Gastrocnemius medialis (tissue), 4 donors: ENCODE data around the gene PJVK. TPM values are rescaled to one million over a fixed set of nuclear protein-coding genes. Genes with fewer than 3 reads are reported as not detected.

Source experiments
- ATAC-seq, 2 donors: fragments of 150-250 bp; one replicate each; pipeline ENCODE4 v1.9.1; 2016
- DNase-seq, 2 donors: peaks; one replicate each; pipeline ENCODE4 v3.0.0-alpha.2; 2019
- H3K27ac ChIP-seq, 4 donors: fragments of 200-600 bp; sonication (generic); 1 replicate in 1 of 4; 2 replicates in 3 of 4; pipeline ENCODE4 v1.5.1; 2016 to 2018; ENCODE audit warnings: mild to moderate bottlenecking in 2 of 4, moderate library complexity in 1 of 4
- H3K27me3 ChIP-seq, 3 donors: fragments of 200-600 bp; sonication (generic) in 2 of 3; 1 replicate in 1 of 3; 2 replicates in 2 of 3; pipeline versions ENCODE4 v1.5.1 to v1.6.0; 2016 to 2019; ENCODE audit warnings: mild to moderate bottlenecking in 1 of 3, moderate library complexity in 1 of 3
- H3K36me3 ChIP-seq, 2 donors: fragments of 200-600 bp; sonication (generic) in 1 of 2; one replicate each; pipeline ENCODE4 v1.5.1; 2017 to 2018
- H3K4me1 ChIP-seq, 2 donors: fragments of 200-600 bp; sonication (generic) in 1 of 2; one replicate each; pipeline ENCODE4 v1.5.1; 2016 to 2017; ENCODE audit warnings: mild to moderate bottlenecking in 2 of 2
- H3K4me3 ChIP-seq, 4 donors: fragments of 200-600 bp; sonication (generic) in 3 of 4; 1 replicate in 1 of 4; 2 replicates in 3 of 4; pipeline ENCODE4 v1.5.1; 2016 to 2019; ENCODE audit warnings: mild to moderate bottlenecking in 2 of 4
- H3K9me3 ChIP-seq, 3 donors: fragments of 200-600 bp; sonication (generic) in 2 of 3; 1 replicate in 1 of 3; 2 replicates in 2 of 3; pipeline ENCODE4 v1.5.1; 2016 to 2019
- CTCF ChIP-seq, 5 experiments: fragments of 450-650 bp in 3 of 5; fragments of 200-600 bp in 2 of 5; sonication (generic) in 2 of 5; IDR thresholded peaks in 4 of 5; conservative IDR thresholded peaks in 1 of 5; 1 replicate in 4 of 5; 2 replicates in 1 of 5; pipeline ENCODE4 v1.5.1; 2016 to 2019; ENCODE audit warnings: antibody characterized with exemption in 5 of 5, mild to moderate bottlenecking in 3 of 5, moderate library complexity in 3 of 5
- POLR2A ChIP-seq, 2 donors: fragments of 450-650 bp; IDR thresholded peaks; one replicate each; pipeline ENCODE4 v1.6.1; 2017; ENCODE audit warnings: antibody characterized with exemption in 2 of 2, mild to moderate bottlenecking in 2 of 2, moderate library complexity in 2 of 2
- in situ Hi-C, 4 donors: fragments of 200-750 bp; cut with MboI; loops; one replicate each; pipeline versions ENCODE4 v1.15.0 to v1.8.0; 2017; ENCODE audit warnings: low sequenced_read_pairs in 4 of 4
- intact Hi-C: fragments of 100-400 bp; cut with DNase I; formaldehyde crosslinking; loops from one replicate; pipeline ENCODE4 v1.15.1; 2023; ENCODE audit warnings: low total_unique reads
- total RNA-seq, 4 donors: library from RNA; depleted of rRNA; stranded (reverse); fragments of >200 nt; gene quantifications; one replicate each; pipeline versions ENCODE4 v1.1.0 to v1.2.3, GENCODE V29; 2016

The PJVK gene, protein sequence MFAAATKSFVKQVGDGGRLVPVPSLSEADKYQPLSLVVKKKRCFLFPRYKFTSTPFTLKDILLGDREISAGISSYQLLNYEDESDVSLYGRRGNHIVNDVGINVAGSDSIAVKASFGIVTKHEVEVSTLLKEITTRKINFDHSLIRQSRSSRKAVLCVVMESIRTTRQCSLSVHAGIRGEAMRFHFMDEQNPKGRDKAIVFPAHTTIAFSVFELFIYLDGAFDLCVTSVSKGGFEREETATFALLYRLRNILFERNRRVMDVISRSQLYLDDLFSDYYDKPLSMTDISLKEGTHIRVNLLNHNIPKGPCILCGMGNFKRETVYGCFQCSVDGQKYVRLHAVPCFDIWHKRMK
- total RNA-seq: 1 to 10 TPM in 2 of 4 donors, under 1 TPM in 2; 0.16 to 3.9 (median 1.0) TPM

DNA sequence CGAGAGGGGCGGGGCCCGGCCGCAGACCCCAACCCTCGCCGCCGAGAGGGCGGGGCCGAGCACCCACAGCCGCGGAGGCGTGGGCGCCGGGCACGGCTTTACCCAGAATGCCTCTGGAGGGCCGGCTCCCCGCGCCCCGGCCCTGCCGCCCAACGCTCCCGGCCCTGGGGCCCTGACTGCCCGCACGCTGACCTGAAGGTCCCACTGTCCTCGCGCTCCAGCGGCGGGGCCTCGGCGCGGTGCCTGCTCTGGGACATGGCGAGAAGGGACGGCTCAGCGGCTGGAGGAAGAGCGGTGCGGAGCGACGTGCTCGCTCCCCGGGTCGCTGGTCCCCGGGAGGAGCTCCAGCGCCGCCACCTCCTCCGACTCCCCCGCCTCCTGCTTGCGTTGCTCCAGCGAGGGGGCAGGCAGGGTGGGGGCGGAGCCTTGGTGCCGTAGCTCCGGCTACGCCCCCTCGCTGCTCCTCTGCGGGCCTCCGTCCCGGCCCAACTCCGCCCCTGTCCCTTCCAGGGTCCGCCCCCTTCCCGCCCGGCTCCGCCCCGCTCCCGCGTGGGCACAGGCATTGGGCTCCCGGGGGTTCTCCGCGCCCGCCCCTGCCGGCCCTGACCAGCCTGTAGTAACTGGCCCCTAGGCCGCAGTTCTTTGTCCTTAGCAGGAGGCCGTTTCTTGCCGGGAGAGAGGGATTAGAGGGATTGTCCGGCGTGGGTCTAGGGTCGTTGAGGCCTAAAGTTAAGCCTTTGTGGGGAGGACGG, at the start of gene PJVK, which contains the start of gene PRKRA:
Gene PJVK, plus strand, starts transcription at position 605 of the 752 bp plus-strand sequence. CDS start 2,032 bp downstream, outside the sequence.
Gene PRKRA, minus strand, starts transcription at position 402 of the 752 bp plus-strand sequence. Its CDS starts 145 bp downstream, at position 257.
- intact Hi-C loops: loop anchor here (1.0 to 2.0 kb wide), 2 partner anchors 29 to 36 kb away; partner anchors contain the start of gene PLEKHA3
- in situ Hi-C loops: no loop called here
- peak within 1 kb of the TSS; percentile 88 to 100 (median 98) for H3K27ac ChIP-seq
- H3K9me3 ChIP-seq: no peaks in the 10 kb centered on the region
- peaks cover 26 to 27% of the 10 kb centered on the region in 2 donors for H3K4me1 ChIP-seq
- no peaks in the 10 kb centered on the region for H3K27me3 ChIP-seq
- peak within 1 kb of the TSS; percentile 69 to 97 (median 90) for H3K4me3 ChIP-seq
- DNase-seq (peak; percentile 96 to 97), ATAC-seq (peak; percentile 82 to 84)
- peaks cover 0 to 27% of the 10 kb centered on the region in 2 donors for H3K36me3 ChIP-seq
- TF ChIP-seq POLR2A (IDR thresholded peaks at IDR 0.05) (peak; percentile 97), CTCF (IDR thresholded peaks at IDR 0.05 in 4 of 5, conservative IDR thresholded peaks at IDR 0.05 in 1 of 5) (peak in 1 of 5 experiments; percentile 17)

DNA sequence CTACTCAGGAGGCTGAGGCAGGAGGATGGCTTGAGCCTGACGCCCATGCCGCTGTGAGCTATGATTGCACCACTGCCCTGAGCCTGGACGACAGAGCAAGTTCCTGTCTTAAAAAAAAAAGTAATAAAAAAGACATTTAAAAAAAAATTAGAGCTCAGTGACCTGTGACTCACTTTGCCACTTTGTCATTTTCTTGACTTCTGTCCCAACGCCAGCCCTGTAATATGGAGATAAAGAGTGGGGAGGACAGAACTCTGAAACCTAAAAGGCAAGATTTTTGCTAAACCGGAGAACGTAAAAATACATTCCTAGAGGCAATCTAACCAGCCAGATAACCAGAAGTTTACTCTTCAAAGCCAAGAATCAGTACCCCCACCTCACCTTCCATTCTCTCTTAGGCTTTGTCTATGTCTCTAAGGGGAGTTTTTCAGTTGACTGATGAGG, 49.2 kb upstream of the PJVK start:
- no peak for DNase-seq
- in situ Hi-C loops: no loop called here
- no peak overlapping the region for H3K4me3 ChIP-seq
- TF ChIP-seq POLR2A (IDR thresholded peaks at IDR 0.05) (no peak), CTCF (IDR thresholded peaks at IDR 0.05 in 4 of 5, conservative IDR thresholded peaks at IDR 0.05 in 1 of 5) (no peak)
- no peaks in the 10 kb centered on the region for H3K36me3 ChIP-seq
- no peaks in the 10 kb centered on the region for H3K9me3 ChIP-seq
- intact Hi-C loops: no loop called here
- H3K4me1 ChIP-seq: no peaks in the 10 kb centered on the region
- ATAC-seq: no peak
- H3K27me3 ChIP-seq: no peaks in the 10 kb centered on the region
- no peak overlapping the region for H3K27ac ChIP-seq

DNA sequence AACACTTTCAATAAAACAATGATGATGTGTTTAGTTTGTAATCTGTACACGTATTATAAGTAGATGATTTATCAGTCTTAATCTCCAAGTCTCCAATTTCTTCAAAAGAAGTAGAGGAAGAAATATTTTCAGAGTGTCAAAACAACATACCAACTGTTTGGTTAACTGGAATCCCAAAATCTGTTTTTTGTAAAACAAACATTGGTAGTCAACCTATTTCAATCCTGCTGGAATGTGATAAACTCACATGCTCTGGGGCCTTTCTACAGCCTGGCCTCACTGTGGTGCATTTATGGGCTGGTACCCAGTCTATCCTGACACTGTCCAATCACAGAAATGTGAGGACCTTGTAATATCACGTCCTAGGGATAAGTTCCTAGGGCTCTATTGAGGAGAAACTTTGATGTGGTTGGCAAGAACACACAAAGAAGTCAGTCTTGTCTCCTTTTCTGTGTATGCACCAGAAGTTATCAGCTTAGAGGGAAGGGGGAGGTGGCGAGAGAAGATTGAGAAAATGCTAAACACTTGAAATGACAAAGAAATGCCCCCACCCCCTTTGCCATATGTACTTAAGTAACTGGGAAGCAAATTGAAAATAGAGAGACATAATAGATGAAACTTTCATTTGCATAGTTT, 47.4 kb upstream of the PJVK start:
- DNase-seq: no peak
- Histone ChIP-seq H3K4me1 (no peaks in the 10 kb centered on the region), H3K27ac (peak overlapping the region in 1 of 4 donors; percentile 3), H3K36me3 (no peaks in the 10 kb centered on the region), H3K27me3 (no peaks in the 10 kb centered on the region), H3K4me3 (no peak overlapping the region), H3K9me3 (no peaks in the 10 kb centered on the region)
- in situ Hi-C loops (no loop called here), intact Hi-C loops (no loop called here)
- no peak for TF ChIP-seq POLR2A (IDR thresholded peaks at IDR 0.05)
- TF ChIP-seq CTCF (IDR thresholded peaks at IDR 0.05 in 4 of 5, conservative IDR thresholded peaks at IDR 0.05 in 1 of 5): no peak
- no peak for ATAC-seq

- Histone ChIP-seq H3K9me3 (no peaks in the 10 kb centered on the region), H3K4me3 (no peak overlapping the region), H3K27me3 (no peaks in the 10 kb centered on the region), H3K27ac (peak overlapping the region in 1 of 4 donors; percentile 3), H3K36me3 (no peaks in the 10 kb centered on the region), H3K4me1 (no peaks in the 10 kb centered on the region)
- DNase-seq (peak; percentile 37 to 45), ATAC-seq (peak; percentile 73 to 79)
- intact Hi-C loops: no loop called here
- TF ChIP-seq CTCF (IDR thresholded peaks at IDR 0.05 in 4 of 5, conservative IDR thresholded peaks at IDR 0.05 in 1 of 5) (no peak), POLR2A (IDR thresholded peaks at IDR 0.05) (no peak)
- in situ Hi-C loops: no loop called here
These were observed 46.8 kb upstream of the PJVK start for GRCh38 chr2:178404368-178404767.
